DMS79 (cell line): Measurements from ENCODE around the gene BPI.
"Not testable (repeated sequence)": the region's sequence is repeated elsewhere in the genome, so short reads cannot be mapped to it uniquely, and the experiment has no call there.

ENCODE experiments used
- DNase-seq: peaks from one replicate; lab custom pipeline; 2025; lab: John Stamatoyannopoulos, UW

BPI gene

GRCh38 chr20:38363004-38363747, 59.2 kb downstream of the BPI start:
- no peak for DNase-seq

- DNase-seq = no peak
Measured at GRCh38 chr20:38369389-38369788, 65.4 kb downstream of the BPI start.

GRCh38 chr20:38372806-38373205, 68.8 kb downstream of the BPI start:
- no peak for DNase-seq

GRCh38 chr20:38373231-38373867, 69.4 kb downstream of the BPI start:
- no peak for DNase-seq

- no peak for DNase-seq
Measured at GRCh38 chr20:38373898-38374297, 69.9 kb downstream of the BPI start.

GRCh38 chr20:38377039-38377685, 73.2 kb downstream of the BPI start:
- DNase-seq = no peak

GRCh38 chr20:38377838-38378237, 73.9 kb downstream of the BPI start:
- DNase-seq = not testable (repeated sequence)

- DNase-seq = no peak
Measured at GRCh38 chr20:38383147-38383546, 79.2 kb downstream of the BPI start.

GRCh38 chr20:38386004-38386403, 82.0 kb downstream of the BPI start:
- no peak for DNase-seq

- DNase-seq = no peak
Measured at GRCh38 chr20:38386851-38387250, 82.9 kb downstream of the BPI start.
